Measurements from ENCODE around the gene TMEM232. TPM values are rescaled to one million over a fixed set of nuclear protein-coding genes. Genes with fewer than 3 reads are reported as not detected.

The TMEM232 gene
- polyA plus RNA-seq, 3 donors: 5.4 to 8.6 (median 8.3) TPM

DNA sequence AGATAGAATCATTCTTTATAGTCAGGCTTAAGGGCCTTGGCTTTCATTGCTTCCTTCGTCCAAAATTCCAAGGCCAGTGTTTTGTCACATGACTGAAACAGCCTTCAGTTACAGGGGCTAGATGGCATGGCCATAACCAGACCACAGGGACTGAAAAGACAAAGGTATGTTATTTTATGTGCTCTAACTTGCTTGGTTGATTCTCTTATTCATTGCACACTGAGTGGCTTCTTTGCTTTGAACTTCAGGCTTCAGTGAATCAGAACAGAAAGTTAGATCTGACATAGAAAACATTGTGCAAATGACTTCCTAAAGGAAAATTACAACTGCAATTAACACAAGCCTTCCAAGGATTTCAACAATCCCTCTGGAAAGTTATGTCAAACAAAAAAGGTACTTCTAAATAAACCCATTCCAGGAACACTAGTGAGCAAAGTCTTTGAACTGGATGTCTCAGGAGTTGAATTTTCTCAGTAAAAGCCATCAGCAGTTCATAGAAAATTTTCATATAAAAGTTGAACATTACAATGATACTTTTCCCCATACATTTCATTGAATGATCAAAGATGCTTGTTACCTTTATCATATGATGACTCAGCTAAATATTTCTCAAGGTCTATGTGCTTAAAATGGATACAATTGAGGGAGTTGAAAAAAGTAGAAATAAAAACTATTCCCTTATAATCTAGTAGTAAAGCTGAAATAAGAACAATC is 355.3 kb downstream of the TMEM232 start:
- peak in 2 of 11 donors; percentile 17 to 23 for DNase-seq (ENCODE audit: extremely low read depth in 1 of 11, low read depth in 9 of 11, low spot score in 4 of 11)

Other genes starting within 250 kb of the TMEM232 start
- 10 to 100 TPM; 45.5 to 57.3 (median 54.0) TPM for gene SLC25A46, start 12.3 kb upstream of the TMEM232 start, polyA plus RNA-seq (ENCODE audit: insufficient read length in 3 of 3)

Data from renal cortex interstitium (tissue), 11 donors.